Keratinocyte (primary cell): Measurements from ENCODE around the gene OR5B17.

ENCODE experiments used
- CTCF ChIP-seq, 3 experiments: IDR thresholded peaks in 1 of 3; conservative IDR thresholded peaks in 1 of 3; optimal IDR thresholded peaks in 1 of 3; 2 replicates in 2 of 3; 3 replicates in 1 of 3; pipeline versions ENCODE3 to v1.5.1; 2011; ENCODE audit warnings: low read length in 3 of 3, mild to moderate bottlenecking in 3 of 3, moderate library complexity in 2 of 3, control low read depth in 1 of 3, inconsistent platforms in 1 of 3; ENCODE audit not compliant: insufficient read depth in 2 of 3; ENCODE audit errors: extremely low read depth in 1 of 3
- EZH2 ChIP-seq: IDR thresholded peaks from one replicate; pipeline ENCODE4 v1.6.1; 2012; ENCODE audit warnings: inconsistent platforms, mild to moderate bottlenecking, low read length, moderate library complexity

DNA sequence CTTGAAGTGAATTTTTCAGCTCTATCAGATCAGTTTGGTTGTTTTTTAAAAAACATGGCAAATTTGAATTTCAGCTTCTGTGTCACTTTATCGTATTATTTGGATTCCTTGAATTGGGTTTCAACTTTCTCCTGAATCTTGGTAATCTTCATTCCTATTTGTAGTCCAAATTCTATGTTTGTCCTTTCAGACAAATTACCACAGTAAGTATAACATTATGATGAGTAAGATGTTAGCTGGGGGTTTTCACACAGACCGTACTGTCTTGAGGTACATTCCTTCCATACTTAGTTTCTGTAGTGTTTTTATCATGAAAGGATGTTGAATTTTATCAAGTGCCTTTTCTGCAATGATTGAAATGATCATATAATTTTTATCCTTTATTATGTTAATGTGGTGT is 28.0 kb downstream of the OR5B17 start:
- TF ChIP-seq CTCF (optimal IDR thresholded peaks at IDR 0.05 in 1 of 3, IDR thresholded peaks at IDR 0.05 in 1 of 3, conservative IDR thresholded peaks at IDR 0.05 in 1 of 3; ENCODE audit: extremely low read depth in 1 of 3, insufficient read depth in 2 of 3, low read length in 3 of 3) (no peak), EZH2 (no peak)
